ENCODE results near the gene TNNT2. TPM values are rescaled to one million over a fixed set of nuclear protein-coding genes. Genes with fewer than 3 reads are reported as not detected.

The TNNT2 gene
- total and polyA plus RNA-seq, 2 donors (not counting 3 experiments of a cell fraction or from before 2014, with no cell fraction given): not detected

- POLR2A ChIA-PET: no interaction called here
- intact Hi-C loops (cut with micrococcal nuclease): no loop called here
- no peak for TF ChIP-seq FOS (IDR thresholded peaks at IDR 0.05; ENCODE audit: borderline replicate concordance, insufficient read depth, low read length)
- TF ChIP-seq MAX (IDR thresholded peaks at IDR 0.05; ENCODE audit: insufficient read depth, insufficient read length): no peak
- Histone ChIP-seq H4K20me1 (replicated peaks; ENCODE audit: control insufficient read depth, extremely low read depth, insufficient read depth, low read length) (no peaks in the 10 kb centered on the region), H3K9me3 (replicated peaks; ENCODE audit: control insufficient read depth, insufficient read depth, low read length) (no peaks in the 10 kb centered on the region), H3K4me2 (ENCODE audit: insufficient read depth, low read length) (no peak overlapping the region), H3K36me3 (ENCODE audit: control insufficient read depth in 2 of 2, extremely low read depth in 1 of 2, insufficient read depth in 2 of 2, low read length in 2 of 2) (no peaks in the 10 kb centered on the region), H3K4me3 (replicated peaks in 1 of 3; ENCODE audit: insufficient read depth in 1 of 3, low read depth in 1 of 3, low read length in 3 of 3) (no peak overlapping the region), H3K27me3 (ENCODE audit: control insufficient read depth in 2 of 2, insufficient read depth in 2 of 2, low read length in 2 of 2) (peaks cover 0 to 5% of the 10 kb centered on the region in 2 experiments), H3K79me2 (ENCODE audit: control insufficient read depth, insufficient read depth, low read length) (no peaks in the 10 kb centered on the region), H3K4me1 (ENCODE audit: control insufficient read depth, extremely low read depth, insufficient read depth, low read length) (no peaks in the 10 kb centered on the region), H3K9me1 (replicated peaks; ENCODE audit: control insufficient read depth, extremely low read depth, insufficient read depth, low read length) (no peaks in the 10 kb centered on the region), H3K9ac (replicated peaks; ENCODE audit: extremely low read depth, insufficient read depth, low read length) (no peak overlapping the region), H3K27ac (ENCODE audit: insufficient read depth, low read depth, low read length) (no peak overlapping the region), H2AFZ (ENCODE audit: low read depth, low read length) (no peak overlapping the region)
- CTCF ChIA-PET: no interaction called here
- FAIRE-seq (no peak), DNase-seq (ENCODE audit: low read depth, low spot score) (no peak)
- dilution Hi-C loops (cut with MboI; ENCODE audit: extremely low pct_ligation_motif_present, low sequenced_read_pairs): no loop called here
- BruUV-seq (replicated peaks): no TSS peak
Observed at GRCh38 chr1:201332616-201333335, 44.7 kb downstream of the TNNT2 start.

- no peak for FAIRE-seq
- no peak for DNase-seq (ENCODE audit: low read depth, low spot score)
- no peaks in the 10 kb centered on the region for H4K20me1 ChIP-seq (replicated peaks; ENCODE audit: control insufficient read depth, extremely low read depth, insufficient read depth, low read length)
- CTCF ChIA-PET: no interaction called here
- no peaks in the 10 kb centered on the region for H3K9me3 ChIP-seq (replicated peaks; ENCODE audit: control insufficient read depth, insufficient read depth, low read length)
- no peak overlapping the region for H3K27ac ChIP-seq (ENCODE audit: insufficient read depth, low read depth, low read length)
- intact Hi-C loops (cut with micrococcal nuclease): no loop called here
- no peaks in the 10 kb centered on the region for H3K9me1 ChIP-seq (replicated peaks; ENCODE audit: control insufficient read depth, extremely low read depth, insufficient read depth, low read length)
- H3K36me3 ChIP-seq (ENCODE audit: control insufficient read depth in 2 of 2, extremely low read depth in 1 of 2, insufficient read depth in 2 of 2, low read length in 2 of 2): no peaks in the 10 kb centered on the region
- POLR2A ChIA-PET: no interaction called here
- dilution Hi-C loops (cut with MboI; ENCODE audit: extremely low pct_ligation_motif_present, low sequenced_read_pairs): no loop called here
- no peaks in the 10 kb centered on the region for H3K4me1 ChIP-seq (ENCODE audit: control insufficient read depth, extremely low read depth, insufficient read depth, low read length)
- no peak overlapping the region for H3K4me2 ChIP-seq (ENCODE audit: insufficient read depth, low read length)
- peaks cover 0 to 5% of the 10 kb centered on the region in 2 experiments for H3K27me3 ChIP-seq (ENCODE audit: control insufficient read depth in 2 of 2, insufficient read depth in 2 of 2, low read length in 2 of 2)
- H3K79me2 ChIP-seq (ENCODE audit: control insufficient read depth, insufficient read depth, low read length): no peaks in the 10 kb centered on the region
- H3K9ac ChIP-seq (replicated peaks; ENCODE audit: extremely low read depth, insufficient read depth, low read length): no peak overlapping the region
- TF ChIP-seq JUN (IDR thresholded peaks at IDR 0.05; ENCODE audit: borderline replicate concordance, insufficient read depth, insufficient read length, low read depth): no peak
- TF ChIP-seq MYC (IDR thresholded peaks at IDR 0.05; ENCODE audit: low read depth, low read length): no peak
- no peak for TF ChIP-seq POLR2AphosphoS5 (IDR thresholded peaks at IDR 0.05; ENCODE audit: insufficient read depth, low read depth, low read length)
- TF ChIP-seq CTCF (IDR thresholded peaks at IDR 0.05; ENCODE audit: extremely low read depth in 1 of 2, insufficient read depth in 1 of 2, low read depth in 1 of 2, low read length in 2 of 2): no peak
- no peak for TF ChIP-seq FOS (IDR thresholded peaks at IDR 0.05; ENCODE audit: borderline replicate concordance, insufficient read depth, low read length)
- no peak for TF ChIP-seq MAX (IDR thresholded peaks at IDR 0.05; ENCODE audit: insufficient read depth, insufficient read length)
- no TSS peak for BruUV-seq (replicated peaks)
- H3K4me3 ChIP-seq (replicated peaks in 1 of 3; ENCODE audit: insufficient read depth in 1 of 3, low read depth in 1 of 3, low read length in 3 of 3): no peak overlapping the region
- no peak overlapping the region for H2AFZ ChIP-seq (ENCODE audit: low read depth, low read length)
Observed at GRCh38 chr1:201332021-201332420, 45.5 kb downstream of the TNNT2 start.

Measured in endothelial cell of umbilical vein (primary cell).